Measurements from ENCODE around the gene DUSP19.

DUSP19 gene

DNA sequence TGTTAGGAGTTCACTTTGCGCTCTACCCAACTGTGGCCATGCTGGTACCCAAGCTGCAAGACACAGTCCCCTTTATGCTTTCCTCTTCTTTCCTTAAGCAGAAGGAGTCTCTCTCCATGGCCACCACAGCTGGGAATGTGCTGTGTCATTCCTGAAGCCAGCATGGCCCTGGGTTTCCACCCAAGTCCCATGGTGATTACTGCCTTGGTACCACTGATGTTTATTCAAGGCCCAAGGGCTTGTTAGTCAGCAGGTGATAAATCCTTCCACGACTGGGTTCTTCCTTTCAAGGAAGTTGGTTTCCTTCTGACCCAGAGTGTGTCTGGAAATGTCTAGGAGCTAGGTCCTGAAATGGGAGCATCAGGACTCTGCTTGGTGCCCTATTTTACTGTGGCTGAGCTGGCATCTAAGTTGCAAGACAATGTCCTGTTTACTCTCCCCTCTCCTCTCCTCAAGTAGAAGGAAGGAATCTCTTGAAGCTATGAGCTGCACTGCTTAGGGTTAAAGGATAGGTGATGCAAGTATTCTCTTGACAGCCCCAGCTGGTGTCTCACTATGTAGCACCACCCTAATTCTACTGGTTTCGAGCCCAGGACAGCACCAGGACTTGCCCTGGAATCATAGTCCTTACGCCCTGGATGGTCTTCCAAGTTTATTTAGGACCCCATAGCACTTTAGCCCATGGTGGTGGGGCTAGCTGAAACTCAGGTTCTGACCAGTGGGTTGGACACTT lies 27.0 kb downstream of the DUSP19 start:
- TF ChIP-seq, protein P1, sequence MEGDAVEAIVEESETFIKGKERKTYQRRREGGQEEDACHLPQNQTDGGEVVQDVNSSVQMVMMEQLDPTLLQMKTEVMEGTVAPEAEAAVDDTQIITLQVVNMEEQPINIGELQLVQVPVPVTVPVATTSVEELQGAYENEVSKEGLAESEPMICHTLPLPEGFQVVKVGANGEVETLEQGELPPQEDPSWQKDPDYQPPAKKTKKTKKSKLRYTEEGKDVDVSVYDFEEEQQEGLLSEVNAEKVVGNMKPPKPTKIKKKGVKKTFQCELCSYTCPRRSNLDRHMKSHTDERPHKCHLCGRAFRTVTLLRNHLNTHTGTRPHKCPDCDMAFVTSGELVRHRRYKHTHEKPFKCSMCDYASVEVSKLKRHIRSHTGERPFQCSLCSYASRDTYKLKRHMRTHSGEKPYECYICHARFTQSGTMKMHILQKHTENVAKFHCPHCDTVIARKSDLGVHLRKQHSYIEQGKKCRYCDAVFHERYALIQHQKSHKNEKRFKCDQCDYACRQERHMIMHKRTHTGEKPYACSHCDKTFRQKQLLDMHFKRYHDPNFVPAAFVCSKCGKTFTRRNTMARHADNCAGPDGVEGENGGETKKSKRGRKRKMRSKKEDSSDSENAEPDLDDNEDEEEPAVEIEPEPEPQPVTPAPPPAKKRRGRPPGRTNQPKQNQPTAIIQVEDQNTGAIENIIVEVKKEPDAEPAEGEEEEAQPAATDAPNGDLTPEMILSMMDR (IDR thresholded peaks at IDR 0.05): no peak
- Histone ChIP-seq H3K36me3 (no peaks in the 10 kb centered on the region), H3K4me3 (ENCODE audit: low read depth in 1 of 2, low read length in 1 of 2) (no peak overlapping the region), H3K27me3 (no peaks in the 10 kb centered on the region), H3K27ac (no peak overlapping the region), H3K4me1 (ENCODE audit: control insufficient read depth in 1 of 2, insufficient read depth in 1 of 2, low read depth in 1 of 2, low read length in 1 of 2) (no peaks in the 10 kb centered on the region), H3K9me3 (no peaks in the 10 kb centered on the region)

DNA sequence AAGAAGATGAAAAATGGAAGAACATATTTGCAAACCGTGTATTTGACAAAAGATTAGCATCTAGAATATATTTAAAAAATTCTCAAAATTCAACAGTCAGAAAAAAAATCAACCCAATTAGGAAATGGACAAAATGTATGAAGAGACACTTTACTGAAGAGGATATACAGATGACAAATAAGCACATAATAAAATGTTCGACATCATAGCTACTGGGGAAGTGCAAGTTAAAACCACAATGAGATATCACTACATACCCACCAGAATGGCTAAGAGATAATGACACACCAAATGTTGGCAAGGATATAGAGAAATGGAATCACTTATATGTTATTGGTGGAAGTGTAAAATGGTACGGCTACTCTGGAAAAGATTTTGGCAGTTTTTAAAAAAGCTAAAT lies 34.0 kb downstream of the DUSP19 start:
- Histone ChIP-seq H3K4me1 (ENCODE audit: control insufficient read depth in 1 of 2, insufficient read depth in 1 of 2, low read depth in 1 of 2, low read length in 1 of 2) (no peaks in the 10 kb centered on the region), H3K9me3 (no peaks in the 10 kb centered on the region), H3K27ac (no peak overlapping the region), H3K27me3 (no peaks in the 10 kb centered on the region), H3K4me3 (ENCODE audit: low read depth in 1 of 2, low read length in 1 of 2) (no peak overlapping the region), H3K36me3 (no peaks in the 10 kb centered on the region)
- TF ChIP-seq, protein P1 (IDR thresholded peaks at IDR 0.05): no peak

DNA sequence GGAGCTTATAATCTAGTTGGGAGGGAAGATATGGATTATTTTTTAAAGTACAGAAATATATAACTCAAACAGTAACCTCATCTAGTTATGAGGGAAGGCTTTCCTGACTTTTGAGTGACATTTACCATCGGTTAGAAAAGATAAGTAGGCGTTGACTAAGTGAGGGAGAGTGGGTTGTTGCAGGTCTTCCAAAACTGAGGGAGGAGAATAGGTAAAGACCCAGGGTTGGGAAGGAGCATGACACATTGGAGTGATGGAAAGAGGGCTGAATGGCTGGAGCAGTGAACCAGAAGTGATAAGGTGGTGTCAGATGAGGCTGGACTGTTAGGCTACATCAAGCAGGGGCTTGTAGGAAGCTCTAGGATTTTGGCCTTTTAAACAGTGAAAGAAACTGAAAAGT lies 35.1 kb downstream of the DUSP19 start:
- no peaks in the 10 kb centered on the region for H3K9me3 ChIP-seq
- TF ChIP-seq, protein P1 (IDR thresholded peaks at IDR 0.05): no peak
- no peak overlapping the region for H3K4me3 ChIP-seq (ENCODE audit: low read depth in 1 of 2, low read length in 1 of 2)
- no peaks in the 10 kb centered on the region for H3K36me3 ChIP-seq
- H3K4me1 ChIP-seq (ENCODE audit: control insufficient read depth in 1 of 2, insufficient read depth in 1 of 2, low read depth in 1 of 2, low read length in 1 of 2): no peaks in the 10 kb centered on the region
- H3K27ac ChIP-seq: no peak overlapping the region
- H3K27me3 ChIP-seq: no peaks in the 10 kb centered on the region

DNA sequence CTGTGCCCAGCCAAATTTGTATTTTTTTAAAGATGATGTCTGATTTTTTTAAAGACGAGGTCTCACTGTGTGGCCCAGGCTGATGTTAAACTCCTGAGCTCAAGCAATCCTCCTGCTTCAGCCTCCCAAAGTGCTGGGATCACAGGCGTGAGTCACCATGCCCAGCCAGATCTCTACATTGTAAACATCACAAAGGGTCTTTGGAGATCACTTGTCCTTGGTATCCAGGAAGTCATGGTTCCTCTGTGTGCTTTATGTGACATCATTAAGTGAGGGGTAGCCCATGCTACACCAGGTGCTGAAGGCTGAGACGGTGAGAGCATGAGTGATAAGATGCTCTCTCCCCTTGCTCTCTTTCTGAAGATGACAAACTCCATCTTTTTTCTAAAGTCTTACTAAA lies 38.7 kb downstream of the DUSP19 start:
- H3K4me3 ChIP-seq (ENCODE audit: low read depth in 1 of 2, low read length in 1 of 2): no peak overlapping the region
- H3K27me3 ChIP-seq: no peaks in the 10 kb centered on the region
- H3K4me1 ChIP-seq (ENCODE audit: control insufficient read depth in 1 of 2, insufficient read depth in 1 of 2, low read depth in 1 of 2, low read length in 1 of 2): no peaks in the 10 kb centered on the region
- H3K36me3 ChIP-seq: no peaks in the 10 kb centered on the region
- TF ChIP-seq, protein P1 (IDR thresholded peaks at IDR 0.05): no peak
- H3K27ac ChIP-seq: no peak overlapping the region
- no peaks in the 10 kb centered on the region for H3K9me3 ChIP-seq

DNA sequence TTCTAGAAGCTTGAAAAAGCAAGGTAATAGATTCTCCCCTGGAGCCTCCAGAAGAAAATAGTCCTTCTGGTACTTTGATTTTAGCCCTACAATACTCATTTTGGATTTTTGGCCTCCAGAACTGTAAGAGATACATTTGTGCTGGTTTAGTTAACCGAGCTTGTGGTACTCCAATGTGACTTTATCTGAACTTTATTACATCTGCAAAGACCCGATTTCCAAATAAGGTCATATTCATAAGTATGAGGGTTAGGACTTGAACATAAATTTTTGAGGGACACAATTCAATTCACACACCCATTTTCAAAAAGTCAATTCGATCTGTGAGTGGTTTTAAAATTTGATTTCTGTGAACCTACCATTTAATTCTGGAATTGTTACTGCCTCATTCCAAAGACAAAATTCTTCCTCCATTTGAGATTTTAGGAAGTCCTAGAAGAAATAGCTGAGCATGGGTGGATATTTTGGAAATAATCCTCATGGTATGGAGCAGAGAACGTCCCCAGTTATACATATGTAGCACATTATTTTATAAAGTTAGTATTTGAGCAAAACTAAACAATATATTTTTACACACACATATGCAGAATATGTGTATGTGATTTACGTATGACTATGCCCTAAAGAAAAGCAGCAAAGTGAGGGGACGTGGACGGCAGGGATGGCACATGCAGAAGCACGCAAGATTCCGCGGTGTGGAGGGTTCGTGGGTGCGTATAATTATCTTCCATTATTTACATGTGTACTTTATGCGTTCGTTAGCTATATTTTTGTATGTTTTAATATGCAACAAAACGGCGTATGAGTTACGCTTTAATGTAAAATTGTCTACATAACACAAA lies 44.8 kb downstream of the DUSP19 start:
- H3K27ac ChIP-seq: no peak overlapping the region
- TF ChIP-seq, protein P1 (IDR thresholded peaks at IDR 0.05): no peak

More for the DNA sequence above, 44.8 kb downstream of the DUSP19 start:
- Histone ChIP-seq H3K36me3 (no peaks in the 10 kb centered on the region), H3K27me3 (peaks cover 10% of the 10 kb centered on the region), H3K4me3 (ENCODE audit: low read depth in 1 of 2, low read length in 1 of 2) (peak overlapping the region; percentile 76 to 87), H3K4me1 (ENCODE audit: control insufficient read depth in 1 of 2, insufficient read depth in 1 of 2, low read depth in 1 of 2, low read length in 1 of 2) (peaks cover 17 to 18% of the 10 kb centered on the region in 2 experiments), H3K9me3 (no peaks in the 10 kb centered on the region)
